T-helper 1 cell (primary cell): ENCODE results near the gene CACNA1I.

Source experiments
- DNase-seq, 5 donors: peaks; one replicate each; pipeline ENCODE4 v3.0.0-alpha.2; 2012 to 2020

The CACNA1I gene

GRCh38 chr22:39651053-39651996 is 80.8 kb downstream of the CACNA1I start:
- no peak for DNase-seq

GRCh38 chr22:39652990-39653786 is 82.6 kb downstream of the CACNA1I start:
- DNase-seq = no peak

GRCh38 chr22:39653787-39654077 is 83.2 kb downstream of the CACNA1I start:
- no peak for DNase-seq

- no peak for DNase-seq
Observed at GRCh38 chr22:39654131-39654926, 83.8 kb downstream of the CACNA1I start.

GRCh38 chr22:39655004-39655579 is 84.5 kb downstream of the CACNA1I start:
- DNase-seq = no peak

GRCh38 chr22:39655831-39656230 is 85.3 kb downstream of the CACNA1I start:
- no peak for DNase-seq

- no peak for DNase-seq
Observed at GRCh38 chr22:39656495-39657490, 86.2 kb downstream of the CACNA1I start.

- DNase-seq = peak in 3 of 5 donors; percentile 25 to 74 (median 49)
Observed at GRCh38 chr22:39658367-39658766, 87.8 kb downstream of the CACNA1I start.

- no peak for DNase-seq
Observed at GRCh38 chr22:39658806-39659463, 88.4 kb downstream of the CACNA1I start.

- DNase-seq = no peak
Observed at GRCh38 chr22:39661501-39661841, 90.9 kb downstream of the CACNA1I start.

- peak; percentile 71 to 84 (median 80) for DNase-seq
Observed at GRCh38 chr22:39661842-39662685, 91.5 kb downstream of the CACNA1I start.

- DNase-seq = no peak
Observed at GRCh38 chr22:39662686-39663052, 92.1 kb downstream of the CACNA1I start.

GRCh38 chr22:39663751-39664150 is 93.2 kb downstream of the CACNA1I start:
- no peak for DNase-seq

GRCh38 chr22:39664485-39665200 is 94.1 kb downstream of the CACNA1I start:
- peak in 3 of 5 donors; percentile 31 to 40 (median 34) for DNase-seq

- DNase-seq = no peak
Observed at GRCh38 chr22:39665229-39665628, 94.7 kb downstream of the CACNA1I start.

GRCh38 chr22:39665661-39666431 is 95.3 kb downstream of the CACNA1I start:
- no peak for DNase-seq

- DNase-seq = no peak
Observed at GRCh38 chr22:39666495-39666894, 95.9 kb downstream of the CACNA1I start.

GRCh38 chr22:39666926-39667325 is 96.4 kb downstream of the CACNA1I start:
- no peak for DNase-seq
